ENCODE data around the gene MAGEA10. TPM values are rescaled to one million over a fixed set of nuclear protein-coding genes. Genes with fewer than 3 reads are reported as not detected.

Gene MAGEA10
- total RNA-seq = not detected

GRCh38 chrX:152138388-152138784, at the start of gene MAGEA10:
MAGEA10 (minus strand) TSS chrX:152138577; CDS start chrX:152135620, 2,957 bp downstream.

Other genes starting within 250 kb of the MAGEA10 start
- gene MAGEA4, start 225.7 kb downstream of the MAGEA10 start, total RNA-seq = not detected
- 4.4 TPM for gene GABRE, start 163.9 kb downstream of the MAGEA10 start, total RNA-seq

Data from diencephalon (tissue), 1 donor.